Parathyroid adenoma (tissue), 2 donors: Measurements from ENCODE around the gene MPHOSPH9.
A peak's percentile ranks its signal among the peaks of the same experiment; 100 is the strongest.

Experiments
- H2AFZ ChIP-seq: fragments of 300-600 bp; sonication (generic); one replicate; pipeline ENCODE4 v1.7.0; 2017; ENCODE audit warnings: antibody characterized with exemption, mild to moderate bottlenecking
- H3K27ac ChIP-seq: fragments of 300-600 bp; sonication (generic); one replicate; pipeline ENCODE4 v1.7.0; 2017
- H3K27me3 ChIP-seq: fragments of 300-600 bp; sonication (generic); one replicate; pipeline ENCODE4 v1.7.0; 2017; ENCODE audit warnings: low read length; ENCODE audit not compliant: control insufficient read depth, insufficient read depth
- H3K36me3 ChIP-seq: fragments of 300-600 bp; sonication (generic); one replicate; pipeline ENCODE4 v1.7.0; 2017; ENCODE audit warnings: low read length; ENCODE audit not compliant: control insufficient read depth, insufficient read depth
- H3K4me1 ChIP-seq: fragments of 300-600 bp; sonication (generic); one replicate; pipeline ENCODE4 v1.7.0; 2017; ENCODE audit warnings: control low read depth
- H3K4me2 ChIP-seq: fragments of 300-600 bp; sonication (generic); one replicate; pipeline ENCODE4 v1.7.0; 2017; ENCODE audit warnings: low read length
- H3K4me3 ChIP-seq: fragments of 300-600 bp; sonication (generic); one replicate; pipeline ENCODE4 v1.7.0; 2017; ENCODE audit warnings: low read depth, low read length
- H3K79me2 ChIP-seq: fragments of 300-600 bp; sonication (generic); one replicate; pipeline ENCODE4 v1.7.0; 2017; ENCODE audit warnings: control low read depth
- H3K9ac ChIP-seq: fragments of 300-600 bp; sonication (generic); one replicate; pipeline ENCODE4 v1.7.0; 2017; ENCODE audit warnings: mild to moderate bottlenecking
- H3K9me3 ChIP-seq: fragments of 300-600 bp; sonication (generic); one replicate; pipeline ENCODE4 v1.7.0; 2017; ENCODE audit warnings: low read length; ENCODE audit not compliant: control insufficient read depth
- CTCF ChIP-seq: fragments of 300-600 bp; sonication (generic); IDR thresholded peaks from one replicate; pipeline ENCODE4 v1.7.0; 2017; ENCODE audit warnings: antibody characterized with exemption, mild to moderate bottlenecking
- donor health status: primary hyperparathyroidism.

The MPHOSPH9 gene

GRCh38 chr12:123132951-123133619, 99.9 kb downstream of the MPHOSPH9 start:
- H3K79me2 ChIP-seq: peaks cover 41% of the 10 kb centered on the region
- no peak overlapping the region for H3K9ac ChIP-seq
- no peak overlapping the region for H2AFZ ChIP-seq
- no peak overlapping the region for H3K27ac ChIP-seq
- TF ChIP-seq CTCF: no peak
- H3K4me2 ChIP-seq: no peak overlapping the region
- H3K9me3 ChIP-seq: no peaks in the 10 kb centered on the region
- H3K36me3 ChIP-seq: no peaks in the 10 kb centered on the region
- H3K4me1 ChIP-seq: peaks cover 7% of the 10 kb centered on the region
- no peak overlapping the region for H3K4me3 ChIP-seq
- H3K27me3 ChIP-seq: no peaks in the 10 kb centered on the region

- peaks cover 7% of the 10 kb centered on the region for H3K4me1 ChIP-seq
- no peaks in the 10 kb centered on the region for H3K27me3 ChIP-seq
- no peak overlapping the region for H3K4me3 ChIP-seq
- no peaks in the 10 kb centered on the region for H3K36me3 ChIP-seq
- peak overlapping the region; percentile 37 for H3K27ac ChIP-seq
- no peak overlapping the region for H3K9ac ChIP-seq
- TF ChIP-seq CTCF: no peak
- no peak overlapping the region for H3K4me2 ChIP-seq
- H3K9me3 ChIP-seq: no peaks in the 10 kb centered on the region
- peaks cover 35% of the 10 kb centered on the region for H3K79me2 ChIP-seq
- peak overlapping the region; percentile 10 for H2AFZ ChIP-seq
These were observed 101.0 kb downstream of the MPHOSPH9 start for GRCh38 chr12:123131879-123132402.

GRCh38 chr12:123131291-123131832, 101.6 kb downstream of the MPHOSPH9 start:
- no peaks in the 10 kb centered on the region for H3K27me3 ChIP-seq
- H3K4me3 ChIP-seq: no peak overlapping the region
- no peak overlapping the region for H2AFZ ChIP-seq
- H3K9me3 ChIP-seq: no peaks in the 10 kb centered on the region
- H3K27ac ChIP-seq: peak overlapping the region; percentile 37
- no peak overlapping the region for H3K9ac ChIP-seq
- H3K79me2 ChIP-seq: peaks cover 35% of the 10 kb centered on the region
- peaks cover 7% of the 10 kb centered on the region for H3K4me1 ChIP-seq
- H3K36me3 ChIP-seq: no peaks in the 10 kb centered on the region
- no peak overlapping the region for H3K4me2 ChIP-seq
- no peak for TF ChIP-seq CTCF

GRCh38 chr12:123129621-123130020, 103.3 kb downstream of the MPHOSPH9 start:
- H2AFZ ChIP-seq: no peak overlapping the region
- no peaks in the 10 kb centered on the region for H3K9me3 ChIP-seq
- H3K79me2 ChIP-seq: peaks cover 34% of the 10 kb centered on the region
- no peak for TF ChIP-seq CTCF
- H3K9ac ChIP-seq: no peak overlapping the region
- H3K27me3 ChIP-seq: no peaks in the 10 kb centered on the region
- H3K4me1 ChIP-seq: peaks cover 7% of the 10 kb centered on the region
- H3K4me2 ChIP-seq: no peak overlapping the region
- no peaks in the 10 kb centered on the region for H3K36me3 ChIP-seq
- no peak overlapping the region for H3K27ac ChIP-seq
- H3K4me3 ChIP-seq: no peak overlapping the region

GRCh38 chr12:123127182-123127495, 105.8 kb downstream of the MPHOSPH9 start:
- Histone ChIP-seq H3K9me3 (no peaks in the 10 kb centered on the region), H3K4me1 (peaks cover 7% of the 10 kb centered on the region), H3K36me3 (no peaks in the 10 kb centered on the region), H3K27me3 (no peaks in the 10 kb centered on the region), H3K4me2 (no peak overlapping the region), H3K9ac (no peak overlapping the region), H3K79me2 (peaks cover 26% of the 10 kb centered on the region), H3K27ac (no peak overlapping the region), H2AFZ (no peak overlapping the region), H3K4me3 (no peak overlapping the region)
- no peak for TF ChIP-seq CTCF
